K562 (cell line): ENCODE data around the gene SLK.
A peak's percentile ranks its signal among the peaks of the same experiment; 100 is the strongest.

ENCODE experiments used
- CEBPB ChIP-seq: fragments of 450-650 bp; IDR thresholded peaks from 2 replicates; pipeline ENCODE4 v1.6.1; 2016; ENCODE audit warnings: missing genetic modification characterization, missing compliant biosample characterization
- CHCHD3 ChIP-seq: fragments of 250-450 bp; sonication (Bioruptor Pico); IDR thresholded peaks from 2 replicates; pipeline ENCODE4 v2.1.2; 2022; ENCODE audit warnings: mild to moderate bottlenecking
- KDM2B ChIP-seq: fragments of 250-450 bp; sonication (Bioruptor Pico); IDR thresholded peaks from 2 replicates; pipeline ENCODE4 v1.8.0; 2021; ENCODE audit warnings: mild to moderate bottlenecking, moderate library complexity
- MYBL2 ChIP-seq, 2 experiments: fragments of 450-650 bp in 1 of 2; sonication (generic) in 1 of 2; formaldehyde crosslinking in 1 of 2; IDR thresholded peaks; 2 replicates each; pipeline versions ENCODE4 v1.6.1 to v1.8.1; 2017 to 2022; ENCODE audit warnings: borderline replicate concordance in 1 of 2, inconsistent platforms in 1 of 2, low read depth in 1 of 2, mild to moderate bottlenecking in 1 of 2, missing genetic modification reagents in 1 of 2, moderate library complexity in 1 of 2
- RNF2 ChIP-seq: sonication (generic); IDR thresholded peaks from 2 replicates; pipeline ENCODE4 v1.6.1; 2016
- SIX5 ChIP-seq, 2 experiments: IDR thresholded peaks; 2 replicates each; pipeline ENCODE4 v1.6.1; 2011; ENCODE audit warnings: low read length in 2 of 2, borderline replicate concordance in 1 of 2, low read depth in 1 of 2, mild to moderate bottlenecking in 1 of 2, moderate library complexity in 1 of 2; ENCODE audit not compliant: insufficient read depth in 1 of 2
- ZNF12 ChIP-seq: sonication (generic); formaldehyde crosslinking; IDR thresholded peaks from 2 replicates; pipeline ENCODE4 v1.4.0; 2020; ENCODE audit warnings: mild to moderate bottlenecking, missing genetic modification reagents
- ZNF197 ChIP-seq: fragments of 200-800 bp; sonication (Bioruptor generic); IDR thresholded peaks from 2 replicates; pipeline ENCODE4 v1.6.1; 2016; ENCODE audit warnings: low read depth, missing genetic modification characterization, missing compliant biosample characterization
- TF ChIP-seq, protein P1 (sequence below): fragments of 250-450 bp; sonication (Bioruptor Pico); IDR thresholded peaks from 2 replicates; pipeline ENCODE4 v1.8.0; 2021; ENCODE audit warnings: moderate library complexity, mild to moderate bottlenecking, inconsistent platforms
- TF ChIP-seq, protein P2 (sequence below), 3 experiments: IDR thresholded peaks in 2 of 3; conservative IDR thresholded peaks in 1 of 3; 2 replicates each; pipeline ENCODE4 v1.5.1; 2011 to 2012; ENCODE audit warnings: low read length in 3 of 3, mild to moderate bottlenecking in 3 of 3, control low read depth in 2 of 3, improper control_type of control experiment in 1 of 3, inconsistent platforms in 1 of 3, low read depth in 1 of 3, mixed read lengths in 1 of 3, moderate library complexity in 1 of 3; ENCODE audit not compliant: insufficient read depth in 2 of 3
- TF ChIP-seq, protein P3 (sequence below), 2 experiments: fragments of 450-650 bp; formaldehyde crosslinking in 1 of 2; IDR thresholded peaks; 2 replicates each; pipeline versions ENCODE4 v1.4.0 to v1.6.1; 2014 to 2020; ENCODE audit warnings: mild to moderate bottlenecking in 2 of 2, borderline replicate concordance in 1 of 2, low read depth in 1 of 2
- TF ChIP-seq, protein P4 (sequence below), 2 experiments: fragments of 150-350 bp in 1 of 2; IDR thresholded peaks; 2 replicates each; pipeline ENCODE4 v1.6.1; 2012 to 2016; ENCODE audit warnings: low read depth in 2 of 2, low read length in 2 of 2, mild to moderate bottlenecking in 1 of 2, moderate library complexity in 1 of 2
- TF ChIP-seq, protein P5 (sequence below): sonication (generic); formaldehyde crosslinking; IDR thresholded peaks from 2 replicates; pipeline ENCODE4 v1.8.1; 2022; ENCODE audit warnings: missing genetic modification reagents

DNA sequence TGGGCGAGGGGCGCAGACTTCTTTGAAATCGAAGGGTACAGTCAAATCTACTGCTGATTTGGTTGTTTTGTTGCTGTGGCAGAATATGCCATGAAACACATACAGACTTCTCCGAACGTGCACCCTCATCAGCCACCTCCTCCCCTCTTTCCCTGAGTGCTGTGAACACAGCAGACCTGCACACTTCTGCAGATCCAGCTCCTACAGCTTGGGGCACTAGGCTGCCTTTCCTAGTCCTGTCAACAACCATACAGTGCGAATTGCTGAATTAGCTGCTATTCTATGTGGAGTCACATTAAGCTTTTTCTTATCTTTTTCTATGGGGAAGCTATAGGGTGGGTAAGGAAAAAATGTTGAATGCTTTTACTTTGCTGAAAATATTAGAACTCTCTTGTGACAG, 61.2 kb downstream of the SLK start:
- TF ChIP-seq ZNF12 (CRISPR knock-in tag) (no peak), ZNF197 (CRISPR knock-in tag) (no peak), CHCHD3 (CRISPR knock-in tag) (no peak), MYBL2 (IDR thresholded peaks at IDR 0.05; ENCODE audit: low read depth) (no peak), MYBL2 (CRISPR knock-in tag; IDR thresholded peaks at IDR 0.05; ENCODE audit: borderline replicate concordance) (no peak), SIX5 (IDR thresholded peaks at IDR 0.05; ENCODE audit: borderline replicate concordance in 1 of 2, insufficient read depth in 1 of 2, low read depth in 1 of 2, low read length in 2 of 2) (no peak), CEBPB (tag) (no peak), RNF2 (no peak), KDM2B (CRISPR knock-in tag) (no peak)
- TF ChIP-seq, protein P1, sequence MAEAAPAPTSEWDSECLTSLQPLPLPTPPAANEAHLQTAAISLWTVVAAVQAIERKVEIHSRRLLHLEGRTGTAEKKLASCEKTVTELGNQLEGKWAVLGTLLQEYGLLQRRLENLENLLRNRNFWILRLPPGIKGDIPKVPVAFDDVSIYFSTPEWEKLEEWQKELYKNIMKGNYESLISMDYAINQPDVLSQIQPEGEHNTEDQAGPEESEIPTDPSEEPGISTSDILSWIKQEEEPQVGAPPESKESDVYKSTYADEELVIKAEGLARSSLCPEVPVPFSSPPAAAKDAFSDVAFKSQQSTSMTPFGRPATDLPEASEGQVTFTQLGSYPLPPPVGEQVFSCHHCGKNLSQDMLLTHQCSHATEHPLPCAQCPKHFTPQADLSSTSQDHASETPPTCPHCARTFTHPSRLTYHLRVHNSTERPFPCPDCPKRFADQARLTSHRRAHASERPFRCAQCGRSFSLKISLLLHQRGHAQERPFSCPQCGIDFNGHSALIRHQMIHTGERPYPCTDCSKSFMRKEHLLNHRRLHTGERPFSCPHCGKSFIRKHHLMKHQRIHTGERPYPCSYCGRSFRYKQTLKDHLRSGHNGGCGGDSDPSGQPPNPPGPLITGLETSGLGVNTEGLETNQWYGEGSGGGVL (CRISPR knock-in tag): no peak
- TF ChIP-seq, protein P2, sequence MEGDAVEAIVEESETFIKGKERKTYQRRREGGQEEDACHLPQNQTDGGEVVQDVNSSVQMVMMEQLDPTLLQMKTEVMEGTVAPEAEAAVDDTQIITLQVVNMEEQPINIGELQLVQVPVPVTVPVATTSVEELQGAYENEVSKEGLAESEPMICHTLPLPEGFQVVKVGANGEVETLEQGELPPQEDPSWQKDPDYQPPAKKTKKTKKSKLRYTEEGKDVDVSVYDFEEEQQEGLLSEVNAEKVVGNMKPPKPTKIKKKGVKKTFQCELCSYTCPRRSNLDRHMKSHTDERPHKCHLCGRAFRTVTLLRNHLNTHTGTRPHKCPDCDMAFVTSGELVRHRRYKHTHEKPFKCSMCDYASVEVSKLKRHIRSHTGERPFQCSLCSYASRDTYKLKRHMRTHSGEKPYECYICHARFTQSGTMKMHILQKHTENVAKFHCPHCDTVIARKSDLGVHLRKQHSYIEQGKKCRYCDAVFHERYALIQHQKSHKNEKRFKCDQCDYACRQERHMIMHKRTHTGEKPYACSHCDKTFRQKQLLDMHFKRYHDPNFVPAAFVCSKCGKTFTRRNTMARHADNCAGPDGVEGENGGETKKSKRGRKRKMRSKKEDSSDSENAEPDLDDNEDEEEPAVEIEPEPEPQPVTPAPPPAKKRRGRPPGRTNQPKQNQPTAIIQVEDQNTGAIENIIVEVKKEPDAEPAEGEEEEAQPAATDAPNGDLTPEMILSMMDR (IDR thresholded peaks at IDR 0.05 in 2 of 3, conservative IDR thresholded peaks at IDR 0.05 in 1 of 3; ENCODE audit: insufficient read depth in 2 of 3, low read depth in 1 of 3, low read length in 3 of 3): peak in 2 of 3 experiments; percentile 9 to 34; a peak in 1 of 6 replicates
- TF ChIP-seq, protein P3, sequence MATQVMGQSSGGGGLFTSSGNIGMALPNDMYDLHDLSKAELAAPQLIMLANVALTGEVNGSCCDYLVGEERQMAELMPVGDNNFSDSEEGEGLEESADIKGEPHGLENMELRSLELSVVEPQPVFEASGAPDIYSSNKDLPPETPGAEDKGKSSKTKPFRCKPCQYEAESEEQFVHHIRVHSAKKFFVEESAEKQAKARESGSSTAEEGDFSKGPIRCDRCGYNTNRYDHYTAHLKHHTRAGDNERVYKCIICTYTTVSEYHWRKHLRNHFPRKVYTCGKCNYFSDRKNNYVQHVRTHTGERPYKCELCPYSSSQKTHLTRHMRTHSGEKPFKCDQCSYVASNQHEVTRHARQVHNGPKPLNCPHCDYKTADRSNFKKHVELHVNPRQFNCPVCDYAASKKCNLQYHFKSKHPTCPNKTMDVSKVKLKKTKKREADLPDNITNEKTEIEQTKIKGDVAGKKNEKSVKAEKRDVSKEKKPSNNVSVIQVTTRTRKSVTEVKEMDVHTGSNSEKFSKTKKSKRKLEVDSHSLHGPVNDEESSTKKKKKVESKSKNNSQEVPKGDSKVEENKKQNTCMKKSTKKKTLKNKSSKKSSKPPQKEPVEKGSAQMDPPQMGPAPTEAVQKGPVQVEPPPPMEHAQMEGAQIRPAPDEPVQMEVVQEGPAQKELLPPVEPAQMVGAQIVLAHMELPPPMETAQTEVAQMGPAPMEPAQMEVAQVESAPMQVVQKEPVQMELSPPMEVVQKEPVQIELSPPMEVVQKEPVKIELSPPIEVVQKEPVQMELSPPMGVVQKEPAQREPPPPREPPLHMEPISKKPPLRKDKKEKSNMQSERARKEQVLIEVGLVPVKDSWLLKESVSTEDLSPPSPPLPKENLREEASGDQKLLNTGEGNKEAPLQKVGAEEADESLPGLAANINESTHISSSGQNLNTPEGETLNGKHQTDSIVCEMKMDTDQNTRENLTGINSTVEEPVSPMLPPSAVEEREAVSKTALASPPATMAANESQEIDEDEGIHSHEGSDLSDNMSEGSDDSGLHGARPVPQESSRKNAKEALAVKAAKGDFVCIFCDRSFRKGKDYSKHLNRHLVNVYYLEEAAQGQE (IDR thresholded peaks at IDR 0.05; ENCODE audit: borderline replicate concordance): no peak
- TF ChIP-seq, protein P3 (CRISPR knock-in tag; IDR thresholded peaks at IDR 0.05; ENCODE audit: low read depth): no peak
- TF ChIP-seq, protein P4, sequence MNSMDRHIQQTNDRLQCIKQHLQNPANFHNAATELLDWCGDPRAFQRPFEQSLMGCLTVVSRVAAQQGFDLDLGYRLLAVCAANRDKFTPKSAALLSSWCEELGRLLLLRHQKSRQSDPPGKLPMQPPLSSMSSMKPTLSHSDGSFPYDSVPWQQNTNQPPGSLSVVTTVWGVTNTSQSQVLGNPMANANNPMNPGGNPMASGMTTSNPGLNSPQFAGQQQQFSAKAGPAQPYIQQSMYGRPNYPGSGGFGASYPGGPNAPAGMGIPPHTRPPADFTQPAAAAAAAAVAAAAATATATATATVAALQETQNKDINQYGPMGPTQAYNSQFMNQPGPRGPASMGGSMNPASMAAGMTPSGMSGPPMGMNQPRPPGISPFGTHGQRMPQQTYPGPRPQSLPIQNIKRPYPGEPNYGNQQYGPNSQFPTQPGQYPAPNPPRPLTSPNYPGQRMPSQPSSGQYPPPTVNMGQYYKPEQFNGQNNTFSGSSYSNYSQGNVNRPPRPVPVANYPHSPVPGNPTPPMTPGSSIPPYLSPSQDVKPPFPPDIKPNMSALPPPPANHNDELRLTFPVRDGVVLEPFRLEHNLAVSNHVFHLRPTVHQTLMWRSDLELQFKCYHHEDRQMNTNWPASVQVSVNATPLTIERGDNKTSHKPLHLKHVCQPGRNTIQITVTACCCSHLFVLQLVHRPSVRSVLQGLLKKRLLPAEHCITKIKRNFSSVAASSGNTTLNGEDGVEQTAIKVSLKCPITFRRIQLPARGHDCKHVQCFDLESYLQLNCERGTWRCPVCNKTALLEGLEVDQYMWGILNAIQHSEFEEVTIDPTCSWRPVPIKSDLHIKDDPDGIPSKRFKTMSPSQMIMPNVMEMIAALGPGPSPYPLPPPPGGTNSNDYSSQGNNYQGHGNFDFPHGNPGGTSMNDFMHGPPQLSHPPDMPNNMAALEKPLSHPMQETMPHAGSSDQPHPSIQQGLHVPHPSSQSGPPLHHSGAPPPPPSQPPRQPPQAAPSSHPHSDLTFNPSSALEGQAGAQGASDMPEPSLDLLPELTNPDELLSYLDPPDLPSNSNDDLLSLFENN (IDR thresholded peaks at IDR 0.05; ENCODE audit: low read depth in 2 of 2, low read length in 2 of 2): no peak
- TF ChIP-seq, protein P5, sequence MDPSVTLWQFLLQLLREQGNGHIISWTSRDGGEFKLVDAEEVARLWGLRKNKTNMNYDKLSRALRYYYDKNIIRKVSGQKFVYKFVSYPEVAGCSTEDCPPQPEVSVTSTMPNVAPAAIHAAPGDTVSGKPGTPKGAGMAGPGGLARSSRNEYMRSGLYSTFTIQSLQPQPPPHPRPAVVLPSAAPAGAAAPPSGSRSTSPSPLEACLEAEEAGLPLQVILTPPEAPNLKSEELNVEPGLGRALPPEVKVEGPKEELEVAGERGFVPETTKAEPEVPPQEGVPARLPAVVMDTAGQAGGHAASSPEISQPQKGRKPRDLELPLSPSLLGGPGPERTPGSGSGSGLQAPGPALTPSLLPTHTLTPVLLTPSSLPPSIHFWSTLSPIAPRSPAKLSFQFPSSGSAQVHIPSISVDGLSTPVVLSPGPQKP (CRISPR knock-in tag): no peak
